ENCODE data around the gene CDK5R1. TPM values are rescaled to one million over a fixed set of nuclear protein-coding genes. Genes with fewer than 3 reads are reported as not detected.
A peak's percentile ranks its signal among the peaks of the same experiment; 100 is the strongest.

CDK5R1 gene
- total RNA-seq, 2 donors from 2014 or later: 3.7 to 5.9 TPM

DNA sequence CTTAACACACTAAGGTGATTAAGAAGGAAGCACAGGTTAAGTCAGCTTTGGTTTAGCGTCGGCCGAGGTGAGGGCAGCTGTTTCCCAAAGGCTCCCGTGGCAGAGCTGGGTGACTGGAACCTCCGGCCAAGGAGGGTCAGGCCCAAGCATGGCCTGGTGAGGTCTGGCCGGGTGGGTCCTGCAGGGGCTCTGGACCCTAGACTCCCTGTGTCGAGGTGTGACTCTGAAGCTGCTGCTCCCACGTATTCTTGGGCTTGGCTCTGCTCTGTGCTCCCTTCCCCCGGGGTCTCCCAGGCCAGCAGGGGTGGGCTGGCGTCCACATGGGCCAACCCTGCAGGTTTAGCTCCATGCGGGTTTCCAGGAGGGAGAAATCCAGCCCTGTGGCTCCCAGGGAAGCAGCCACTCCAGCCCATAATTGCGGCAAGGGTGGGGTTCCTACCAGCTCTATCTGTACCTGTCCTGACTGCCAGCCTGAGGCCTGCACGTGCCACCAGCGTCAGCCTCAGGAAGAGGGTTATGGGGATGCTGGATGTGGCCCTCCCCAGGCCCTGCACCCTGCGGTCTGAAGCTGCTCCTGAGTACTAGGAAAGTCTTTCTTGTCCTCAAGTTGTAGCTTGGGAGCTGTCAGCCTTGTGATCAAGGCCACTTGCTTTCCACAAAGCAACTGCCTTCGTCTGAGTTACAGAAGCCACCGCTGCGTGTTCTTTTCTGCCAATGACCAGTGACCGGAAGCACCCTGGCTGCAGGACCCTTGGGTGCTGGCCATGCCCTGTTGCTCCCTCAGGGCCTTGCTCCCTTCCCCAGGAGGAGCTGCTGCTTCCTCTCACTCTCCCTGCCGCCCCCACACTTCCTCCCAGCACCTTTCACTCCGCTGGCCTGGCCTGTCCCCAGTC, 4.8 kb downstream of the CDK5R1 start:
- Mint-ChIP-seq H3K4me1 (ENCODE audit: low read depth in 2 of 2) (peaks cover 27 to 40% of the 10 kb centered on the region in 2 donors), H3K36me3 (no peaks in the 10 kb centered on the region), H3K4me3 (no peak overlapping the region), H3K27ac (peak overlapping the region in 1 of 2 donors; percentile 36), H3K9me3 (no peaks in the 10 kb centered on the region), H3K27me3 (no peaks in the 10 kb centered on the region)
- ATAC-seq: peak in 1 of 2 donors; percentile 21
- DNase-seq (ENCODE audit: low spot score): no peak

DNA sequence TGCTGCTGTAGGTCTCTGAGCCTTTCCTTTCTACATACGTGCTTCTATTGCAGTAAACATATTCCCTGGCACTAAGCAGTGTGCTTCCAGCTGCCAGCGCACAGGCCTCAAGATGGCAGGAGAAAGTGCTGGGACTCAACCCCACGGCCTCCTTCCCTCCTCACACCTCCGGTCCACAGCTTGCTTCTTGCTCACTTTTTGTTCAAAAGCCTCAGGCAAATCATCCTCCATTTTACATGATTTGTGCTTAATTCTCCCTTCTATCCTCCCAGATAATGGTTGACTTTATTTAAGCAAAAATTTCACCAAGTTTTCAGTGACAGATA, 5.4 kb downstream of the CDK5R1 start:
- Mint-ChIP-seq H3K4me1 (ENCODE audit: low read depth in 2 of 2) (peaks cover 27 to 40% of the 10 kb centered on the region in 2 donors), H3K27me3 (no peaks in the 10 kb centered on the region), H3K27ac (peak overlapping the region in 1 of 2 donors; percentile 36), H3K4me3 (no peak overlapping the region), H3K36me3 (no peaks in the 10 kb centered on the region), H3K9me3 (no peaks in the 10 kb centered on the region)
- no peak for ATAC-seq
- DNase-seq (ENCODE audit: low spot score): no peak

- no peaks in the 10 kb centered on the region for H3K27me3 Mint-ChIP-seq
- no peak overlapping the region for H3K27ac Mint-ChIP-seq
- H3K4me1 Mint-ChIP-seq (ENCODE audit: low read depth in 2 of 2): peaks cover 23 to 37% of the 10 kb centered on the region in 2 donors
- no peaks in the 10 kb centered on the region for H3K9me3 Mint-ChIP-seq
- H3K36me3 Mint-ChIP-seq: no peaks in the 10 kb centered on the region
- ATAC-seq (no peak), DNase-seq (ENCODE audit: low spot score) (no peak)
- H3K4me3 Mint-ChIP-seq: no peak overlapping the region
Measured at GRCh38 chr17:32492648-32493289, 6.0 kb downstream of the CDK5R1 start.

DNA sequence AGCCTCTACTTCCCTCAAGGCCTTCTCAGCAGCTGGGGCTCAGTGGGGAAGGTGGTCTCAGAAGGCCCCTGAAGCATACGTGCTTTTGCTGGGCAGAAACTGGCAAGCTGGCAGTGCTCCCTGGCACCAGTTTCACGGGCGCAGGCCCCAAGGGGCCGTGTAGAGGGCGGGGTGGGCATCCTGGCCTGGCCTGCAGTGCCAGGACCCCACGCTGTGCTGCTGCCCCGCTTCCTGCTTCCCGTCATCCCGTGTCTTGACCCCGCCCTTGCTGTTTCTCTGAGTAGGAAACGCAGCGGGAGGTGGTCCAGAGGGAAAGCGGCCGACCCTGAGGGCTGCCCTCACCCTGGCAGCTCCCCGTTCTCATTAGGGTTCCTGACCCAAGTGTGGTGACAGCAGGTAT, 6.8 kb downstream of the CDK5R1 start:
- Mint-ChIP-seq H3K4me3 (no peak overlapping the region), H3K36me3 (no peaks in the 10 kb centered on the region), H3K27ac (no peak overlapping the region), H3K9me3 (no peaks in the 10 kb centered on the region), H3K4me1 (ENCODE audit: low read depth in 2 of 2) (peaks cover 16 to 29% of the 10 kb centered on the region in 2 donors), H3K27me3 (no peaks in the 10 kb centered on the region)
- DNase-seq (ENCODE audit: low spot score): no peak
- ATAC-seq: no peak

DNA sequence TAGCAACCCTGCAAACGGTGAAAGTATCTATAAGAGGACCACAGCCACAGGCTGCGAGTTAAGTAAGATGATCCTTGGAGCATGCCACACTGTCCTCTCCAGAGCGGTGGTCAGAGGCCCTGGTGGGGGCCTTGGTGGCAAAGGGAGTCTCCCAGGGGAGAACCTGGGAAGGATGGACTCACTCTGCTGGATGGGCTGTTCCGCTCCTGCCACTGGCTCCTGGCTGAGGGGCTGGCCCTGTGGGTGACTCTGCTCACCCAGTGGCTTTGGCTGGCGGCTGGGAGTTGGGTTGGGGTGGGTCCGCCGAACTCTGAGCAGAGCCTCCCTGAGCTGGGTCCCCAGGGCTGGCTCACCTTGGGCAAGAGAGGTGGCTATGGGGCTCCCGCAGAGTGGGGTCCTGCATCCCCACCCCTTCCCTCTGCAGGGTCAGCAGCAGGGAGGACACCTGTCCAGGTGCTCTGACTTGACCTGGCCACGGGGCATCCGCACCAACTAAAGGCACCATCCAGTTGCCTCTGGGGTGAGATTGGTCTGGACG, 7.3 kb downstream of the CDK5R1 start:
- ATAC-seq (no peak), DNase-seq (ENCODE audit: low spot score) (no peak)
- Mint-ChIP-seq H3K4me3 (no peak overlapping the region), H3K27me3 (no peaks in the 10 kb centered on the region), H3K9me3 (no peaks in the 10 kb centered on the region), H3K27ac (no peak overlapping the region), H3K36me3 (no peaks in the 10 kb centered on the region), H3K4me1 (ENCODE audit: low read depth in 2 of 2) (peaks cover 16 to 24% of the 10 kb centered on the region in 2 donors)

GRCh38 chr17:32494621-32495358, 8.0 kb downstream of the CDK5R1 start:
- DNase-seq (ENCODE audit: low spot score) (no peak), ATAC-seq (no peak)
- Mint-ChIP-seq H3K4me1 (ENCODE audit: low read depth in 2 of 2) (peaks cover 16 to 20% of the 10 kb centered on the region in 2 donors), H3K9me3 (no peaks in the 10 kb centered on the region), H3K27me3 (no peaks in the 10 kb centered on the region), H3K36me3 (no peaks in the 10 kb centered on the region), H3K27ac (no peak overlapping the region), H3K4me3 (no peak overlapping the region)

DNA sequence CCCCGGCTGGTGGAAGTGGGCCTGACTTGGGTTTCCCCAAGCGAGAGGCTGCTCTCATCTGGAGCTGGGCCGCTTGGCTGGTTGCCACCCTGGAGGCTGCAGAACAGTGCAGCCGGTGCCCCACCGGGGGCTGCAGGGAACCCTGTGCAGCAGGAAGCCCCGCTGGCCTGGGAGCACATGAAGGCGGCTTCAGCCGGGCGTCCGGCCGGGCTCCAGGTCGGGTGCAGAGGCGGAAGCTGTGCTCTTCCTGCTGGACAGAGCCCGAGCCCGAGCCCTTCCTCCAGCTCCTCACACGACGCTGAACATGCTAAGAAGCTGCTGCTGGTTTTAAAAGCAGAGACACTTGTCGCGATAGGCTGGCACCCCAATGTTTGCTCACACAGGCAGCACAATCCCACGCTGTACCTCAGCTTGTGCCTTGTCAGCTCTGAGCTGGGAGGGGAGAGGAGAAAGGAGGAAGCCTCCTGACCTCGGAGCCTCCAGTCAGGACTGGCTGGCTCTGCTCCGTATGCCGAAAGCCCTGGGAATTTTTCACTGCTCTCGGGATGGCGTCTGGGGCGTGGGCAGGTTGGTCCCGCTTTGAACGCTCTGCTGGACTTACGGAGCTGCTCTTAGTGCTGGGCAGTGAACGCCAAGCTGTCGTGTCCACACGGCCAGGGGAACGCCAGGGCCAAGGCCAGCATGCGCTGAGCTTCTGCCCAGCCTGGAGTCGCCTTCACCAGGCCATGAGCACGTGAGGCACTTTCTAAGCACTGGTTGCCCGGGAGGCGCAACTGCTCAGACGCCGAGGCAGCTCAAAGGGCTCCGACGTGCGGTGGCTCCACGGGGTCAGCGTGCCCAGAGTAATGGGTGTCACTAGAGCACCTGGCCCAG, 8.8 kb downstream of the CDK5R1 start:
- DNase-seq (ENCODE audit: low spot score) (no peak), ATAC-seq (peak in 1 of 2 donors; percentile 8)
- peaks cover 16 to 20% of the 10 kb centered on the region in 2 donors for H3K4me1 Mint-ChIP-seq (ENCODE audit: low read depth in 2 of 2)
- no peaks in the 10 kb centered on the region for H3K36me3 Mint-ChIP-seq
- H3K9me3 Mint-ChIP-seq: no peaks in the 10 kb centered on the region
- no peak overlapping the region for H3K27ac Mint-ChIP-seq
- H3K27me3 Mint-ChIP-seq: no peaks in the 10 kb centered on the region
- no peak overlapping the region for H3K4me3 Mint-ChIP-seq

GRCh38 chr17:32496395-32497073, 9.7 kb downstream of the CDK5R1 start:
- no peaks in the 10 kb centered on the region for H3K36me3 Mint-ChIP-seq
- H3K27ac Mint-ChIP-seq: no peak overlapping the region
- H3K4me3 Mint-ChIP-seq: no peak overlapping the region
- ATAC-seq: no peak
- H3K27me3 Mint-ChIP-seq: no peaks in the 10 kb centered on the region
- no peaks in the 10 kb centered on the region for H3K9me3 Mint-ChIP-seq
- peaks cover 19% of the 10 kb centered on the region in 2 donors for H3K4me1 Mint-ChIP-seq (ENCODE audit: low read depth in 2 of 2)
- DNase-seq (ENCODE audit: low spot score): no peak

- peaks cover 16 to 18% of the 10 kb centered on the region in 2 donors for H3K4me1 Mint-ChIP-seq (ENCODE audit: low read depth in 2 of 2)
- ATAC-seq (no peak), DNase-seq (ENCODE audit: low spot score) (no peak)
- H3K4me3 Mint-ChIP-seq: no peak overlapping the region
- H3K36me3 Mint-ChIP-seq: no peaks in the 10 kb centered on the region
- H3K9me3 Mint-ChIP-seq: no peaks in the 10 kb centered on the region
- peak overlapping the region in 1 of 2 donors; percentile 69 for H3K27ac Mint-ChIP-seq
- H3K27me3 Mint-ChIP-seq: no peaks in the 10 kb centered on the region
Measured at GRCh38 chr17:32497431-32498205, 10.8 kb downstream of the CDK5R1 start.

DNA sequence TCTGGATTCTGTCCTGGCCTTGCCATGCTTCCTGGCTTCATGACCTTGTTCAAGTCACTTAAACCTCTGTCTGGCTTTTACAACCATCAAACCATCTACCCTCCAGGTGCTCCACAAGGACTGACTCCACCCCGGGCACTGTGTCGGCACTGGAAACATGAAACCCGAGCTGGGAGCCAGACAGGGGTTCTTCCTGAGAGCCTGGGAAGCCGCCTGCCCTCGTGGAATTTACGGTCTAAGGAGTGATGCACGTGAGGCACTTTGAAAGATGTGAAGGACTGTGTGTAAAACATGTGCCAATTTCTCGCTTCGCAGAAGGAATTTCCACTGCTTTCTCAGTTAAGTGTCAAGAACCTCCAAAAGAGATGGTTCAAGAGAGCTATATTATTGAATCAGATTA, 11.6 kb downstream of the CDK5R1 start:
- Mint-ChIP-seq H3K4me1 (ENCODE audit: low read depth in 2 of 2) (peaks cover 16 to 20% of the 10 kb centered on the region in 2 donors), H3K27ac (no peak overlapping the region), H3K4me3 (no peak overlapping the region), H3K36me3 (no peaks in the 10 kb centered on the region), H3K27me3 (no peaks in the 10 kb centered on the region), H3K9me3 (no peaks in the 10 kb centered on the region)
- no peak for ATAC-seq
- DNase-seq (ENCODE audit: low spot score): no peak

- no peaks in the 10 kb centered on the region for H3K27me3 Mint-ChIP-seq
- H3K4me1 Mint-ChIP-seq (ENCODE audit: low read depth in 2 of 2): peaks cover 47 to 50% of the 10 kb centered on the region in 2 donors
- H3K27ac Mint-ChIP-seq: peak overlapping the region; percentile 88 to 94
- no peak for ATAC-seq
- no peak overlapping the region for H3K4me3 Mint-ChIP-seq
- no peaks in the 10 kb centered on the region for H3K36me3 Mint-ChIP-seq
- no peaks in the 10 kb centered on the region for H3K9me3 Mint-ChIP-seq
- no peak for DNase-seq (ENCODE audit: low spot score)
Measured at GRCh38 chr17:32502013-32502412, 15.2 kb downstream of the CDK5R1 start.

GRCh38 chr17:32502710-32503109, 15.9 kb downstream of the CDK5R1 start:
- Mint-ChIP-seq H3K4me3 (no peak overlapping the region), H3K27ac (peak overlapping the region; percentile 88 to 94), H3K27me3 (no peaks in the 10 kb centered on the region), H3K36me3 (no peaks in the 10 kb centered on the region), H3K9me3 (no peaks in the 10 kb centered on the region), H3K4me1 (ENCODE audit: low read depth in 2 of 2) (peaks cover 53 to 54% of the 10 kb centered on the region in 2 donors)
- DNase-seq (ENCODE audit: low spot score) (no peak), ATAC-seq (no peak)
